Thoracic aorta (tissue), 2 donors: ENCODE measurements around the gene GABRA4. TPM values are rescaled to one million over a fixed set of nuclear protein-coding genes. Genes with fewer than 3 reads are reported as not detected.

Experiments used
- ATAC-seq: fragments of 150-250 bp; one replicate; pipeline ENCODE4 v1.8.0; 2017; ENCODE audit warnings: low read depth; ENCODE audit not compliant: insufficient number of reproducible peaks, low FRiP score
- DNase-seq: peaks from one replicate; pipeline ENCODE4 v3.0.0-alpha.2; 2020; ENCODE audit warnings: low spot score
- H3K27ac ChIP-seq, 2 donors: fragments of 200-600 bp; sonication (generic); 1 replicate in 1 of 2; 2 replicates in 1 of 2; pipeline ENCODE4 v1.5.1; 2016; ENCODE audit warnings: mild to moderate bottlenecking in 2 of 2, moderate library complexity in 2 of 2
- H3K27me3 ChIP-seq: fragments of 200-600 bp; sonication (generic); replicated peaks from 2 replicates; pipeline ENCODE4 v1.6.0; 2016; ENCODE audit warnings: mild to moderate bottlenecking; ENCODE audit not compliant: insufficient read depth
- H3K36me3 ChIP-seq: fragments of 200-600 bp; sonication (generic); one replicate; pipeline ENCODE4 v1.5.1; 2016
- H3K4me1 ChIP-seq, 2 donors: fragments of 200-600 bp; sonication (generic); 1 replicate in 1 of 2; 2 replicates in 1 of 2; pipeline versions ENCODE4 v1.5.1 to v1.6.0; 2016; ENCODE audit warnings: low read depth in 2 of 2, mild to moderate bottlenecking in 1 of 2; ENCODE audit not compliant: control insufficient read depth in 1 of 2
- H3K4me3 ChIP-seq: fragments of 200-600 bp; sonication (generic); 2 replicates; pipeline ENCODE4 v1.5.1; 2016; ENCODE audit warnings: mild to moderate bottlenecking
- H3K9me3 ChIP-seq: fragments of 200-600 bp; sonication (generic); 2 replicates; pipeline ENCODE4 v1.5.1; 2016
- CTCF ChIP-seq: fragments of 200-600 bp; sonication (generic); IDR thresholded peaks from one replicate; pipeline ENCODE4 v1.5.1; 2019; ENCODE audit warnings: antibody characterized with exemption
- total RNA-seq, 2 donors: library from RNA; depleted of rRNA; stranded (reverse); fragments of >200 nt; gene quantifications; one replicate each; pipeline versions ENCODE4 v1.1.0 to v1.2.3, GENCODE V29; 2016

Gene GABRA4
- total RNA-seq, 2 donors from 2014 or later = 0.14 TPM; not detected in 1

GRCh38 chr4:46979726-46980125 is 13.7 kb downstream of the GABRA4 start:
- no peak for ATAC-seq
- TF ChIP-seq CTCF = no peak
- H3K4me3 ChIP-seq = no peak overlapping the region

GRCh38 chr4:46979283-46979682 is 14.1 kb downstream of the GABRA4 start:
- Histone ChIP-seq H3K27me3 (no peaks in the 10 kb centered on the region), H3K36me3 (no peaks in the 10 kb centered on the region), H3K4me1 (no peaks in the 10 kb centered on the region), H3K9me3 (no peaks in the 10 kb centered on the region), H3K4me3 (no peak overlapping the region), H3K27ac (no peak overlapping the region)
- ATAC-seq (no peak), DNase-seq (no peak)
- TF ChIP-seq CTCF = no peak

More at GRCh38 chr4:46979726-46980125, 13.7 kb downstream of the GABRA4 start:
- no peak for DNase-seq
- H3K4me1 ChIP-seq = no peaks in the 10 kb centered on the region
- no peaks in the 10 kb centered on the region for H3K9me3 ChIP-seq
- no peak overlapping the region for H3K27ac ChIP-seq
- H3K27me3 ChIP-seq = no peaks in the 10 kb centered on the region
- no peaks in the 10 kb centered on the region for H3K36me3 ChIP-seq

DNA sequence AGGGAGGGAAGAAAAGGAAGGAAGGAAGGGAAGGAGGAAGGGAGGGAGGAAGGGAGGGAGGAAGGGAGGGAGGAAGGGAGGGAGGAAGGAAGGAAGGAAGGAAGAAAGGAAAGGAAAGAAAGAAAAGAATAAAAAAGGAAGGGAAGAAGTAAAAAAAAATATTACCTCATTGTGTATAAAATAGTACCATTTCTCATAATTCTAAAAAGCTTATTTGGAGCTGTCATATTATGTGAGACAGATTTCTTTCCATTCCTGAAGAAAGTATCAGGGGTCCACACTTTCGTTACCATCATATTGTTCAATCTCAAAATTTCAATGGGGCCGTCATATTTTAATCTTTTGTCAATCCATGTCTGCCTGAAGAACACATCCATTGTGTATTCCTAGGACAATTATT is 16.1 kb downstream of the GABRA4 start:
- Histone ChIP-seq H3K27me3 (no peaks in the 10 kb centered on the region), H3K27ac (no peak overlapping the region), H3K9me3 (no peaks in the 10 kb centered on the region), H3K4me3 (no peak overlapping the region), H3K36me3 (no peaks in the 10 kb centered on the region), H3K4me1 (no peaks in the 10 kb centered on the region)
- DNase-seq = no peak
- TF ChIP-seq CTCF = no peak
- ATAC-seq = no peak

GRCh38 chr4:46975812-46976553 is 17.4 kb downstream of the GABRA4 start:
- TF ChIP-seq CTCF = no peak
- Histone ChIP-seq H3K27me3 (no peaks in the 10 kb centered on the region), H3K9me3 (no peaks in the 10 kb centered on the region), H3K4me3 (no peak overlapping the region), H3K27ac (no peak overlapping the region), H3K4me1 (no peaks in the 10 kb centered on the region), H3K36me3 (no peaks in the 10 kb centered on the region)
- no peak for ATAC-seq
- DNase-seq = no peak

DNA sequence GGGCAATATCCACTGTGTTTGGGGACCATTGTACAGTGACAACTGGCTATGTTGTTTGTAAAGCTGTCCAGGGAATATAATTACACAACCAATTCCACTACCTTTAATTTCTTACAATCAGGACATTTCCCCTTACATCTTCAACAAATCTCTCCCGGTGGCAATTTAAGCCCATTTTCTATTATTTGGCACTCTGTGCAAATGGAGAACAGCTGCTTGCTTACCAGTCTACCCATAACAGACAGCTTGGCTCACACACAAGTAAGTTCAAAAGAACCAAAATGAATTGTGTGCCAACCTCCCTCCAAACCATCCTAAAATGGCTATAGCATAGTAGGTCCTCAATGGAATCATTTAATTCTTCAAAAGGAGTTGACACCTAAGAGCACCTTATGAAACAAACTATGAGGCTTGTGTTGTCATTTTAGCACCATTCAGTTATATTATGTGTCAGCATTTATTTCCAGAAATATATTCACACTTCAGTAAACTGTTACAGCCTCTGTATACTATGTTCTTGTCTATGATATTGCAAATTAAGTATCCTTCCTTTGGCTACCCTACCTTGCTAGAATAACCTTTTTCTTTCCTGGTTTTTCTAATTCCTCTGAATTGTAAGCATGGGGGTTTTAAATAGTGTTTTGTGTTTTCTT is 18.4 kb downstream of the GABRA4 start:
- no peak for TF ChIP-seq CTCF
- H3K4me3 ChIP-seq = no peak overlapping the region
- no peaks in the 10 kb centered on the region for H3K4me1 ChIP-seq
- ATAC-seq (no peak), DNase-seq (no peak)
- no peaks in the 10 kb centered on the region for H3K27me3 ChIP-seq
- H3K9me3 ChIP-seq = no peaks in the 10 kb centered on the region
- H3K36me3 ChIP-seq = no peaks in the 10 kb centered on the region
- H3K27ac ChIP-seq = no peak overlapping the region
